HG02885 (cell line): Measurements from ENCODE around the gene TH.
"Not testable (repeated sequence)": the region's sequence is repeated elsewhere in the genome, so short reads cannot be mapped to it uniquely, and the experiment has no call there.

Experiments
- ATAC-seq: cut with Tn5 transposase; IDR thresholded peaks from one replicate; pipeline ENCODE4 v1.9.1; 2021; ENCODE audit warnings: mild to moderate bottlenecking; ENCODE audit not compliant: unreplicated experiment, poor library complexity

The TH gene

DNA sequence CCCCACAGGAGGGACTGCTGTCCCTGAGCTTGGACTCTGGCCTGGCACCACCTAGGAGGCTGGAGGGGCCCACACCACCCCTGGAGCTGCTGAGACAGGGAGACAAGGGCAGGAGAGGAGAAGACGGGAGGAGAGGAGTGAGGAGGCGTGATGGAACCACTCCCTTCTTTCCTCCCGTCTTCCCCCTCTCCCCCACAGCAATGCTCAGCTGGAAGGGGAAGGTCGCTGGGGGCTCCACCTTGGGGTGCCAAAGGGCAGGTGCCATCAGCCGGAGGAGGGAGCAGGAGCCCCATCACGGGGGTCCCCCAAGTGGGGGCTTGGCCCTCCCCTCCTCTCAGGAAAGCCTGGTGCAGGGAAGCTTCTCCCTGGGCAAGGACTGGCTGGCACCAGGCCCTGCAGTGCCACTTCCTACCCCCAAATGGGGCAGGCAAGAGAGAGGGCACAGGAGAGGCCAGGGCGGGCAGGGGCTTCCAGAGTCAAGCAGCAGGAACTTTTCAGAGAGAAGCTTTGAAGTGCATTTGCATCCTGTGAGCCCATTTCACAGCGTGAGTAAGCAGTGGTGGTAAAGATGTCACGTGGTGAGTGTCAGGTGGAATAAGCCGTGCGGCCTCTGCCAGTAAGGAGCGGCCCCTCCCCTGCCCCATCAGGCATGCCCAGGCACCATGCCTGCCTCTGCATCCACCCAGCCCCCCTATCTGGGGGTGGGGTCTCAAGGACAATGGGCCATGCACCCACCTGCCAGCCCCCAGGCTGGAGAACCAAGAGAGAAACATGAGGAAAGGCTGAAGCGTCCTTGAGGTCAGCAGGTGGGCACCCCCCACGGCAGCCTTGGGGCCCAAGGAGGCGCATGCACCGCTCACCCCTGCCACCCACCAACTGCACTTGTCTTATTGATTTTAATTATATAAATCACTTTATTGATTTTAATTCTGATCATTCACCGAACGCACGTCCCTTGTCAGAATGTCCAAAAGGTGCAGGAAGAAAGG lies 37.3 kb downstream of the TH start:
- ATAC-seq = no peak

DNA sequence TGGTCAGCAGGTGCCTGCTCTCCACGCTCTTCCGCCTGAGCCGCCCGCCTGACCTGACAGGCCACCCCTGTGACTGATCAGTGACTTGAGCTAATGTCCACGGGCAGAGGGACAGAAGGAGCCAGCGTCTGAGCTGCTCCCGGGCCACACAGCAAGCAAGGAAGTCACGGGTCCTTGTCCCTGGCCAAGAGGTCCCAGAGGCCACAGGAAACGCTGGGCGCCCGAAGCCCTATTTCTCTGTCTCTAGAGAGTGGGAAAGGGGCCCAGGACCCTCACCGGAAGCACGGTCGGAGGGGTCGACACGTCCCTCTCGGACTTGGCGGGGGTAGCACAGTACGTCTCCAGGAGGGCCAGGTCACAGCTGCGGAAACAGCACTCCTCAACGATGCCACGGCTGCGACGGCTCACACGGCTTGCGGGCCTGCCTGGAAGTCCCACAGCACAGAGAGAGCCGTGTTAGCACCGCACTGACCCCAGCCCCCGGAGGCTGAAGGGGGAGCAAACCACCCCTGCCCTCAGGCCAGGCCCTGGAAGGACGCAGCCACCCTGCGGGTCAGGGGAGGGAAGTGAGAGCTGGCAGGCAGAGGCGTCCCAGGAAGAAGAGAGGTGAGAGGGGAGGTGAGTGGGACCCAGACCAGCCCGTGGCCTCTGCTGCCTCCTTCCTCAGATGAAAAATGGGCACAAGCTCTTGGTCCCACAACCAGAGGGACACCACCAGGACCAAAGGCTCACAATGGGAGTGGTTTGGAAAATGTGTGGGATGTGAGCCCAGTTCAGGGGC lies 38.2 kb downstream of the TH start:
- ATAC-seq = no peak

DNA sequence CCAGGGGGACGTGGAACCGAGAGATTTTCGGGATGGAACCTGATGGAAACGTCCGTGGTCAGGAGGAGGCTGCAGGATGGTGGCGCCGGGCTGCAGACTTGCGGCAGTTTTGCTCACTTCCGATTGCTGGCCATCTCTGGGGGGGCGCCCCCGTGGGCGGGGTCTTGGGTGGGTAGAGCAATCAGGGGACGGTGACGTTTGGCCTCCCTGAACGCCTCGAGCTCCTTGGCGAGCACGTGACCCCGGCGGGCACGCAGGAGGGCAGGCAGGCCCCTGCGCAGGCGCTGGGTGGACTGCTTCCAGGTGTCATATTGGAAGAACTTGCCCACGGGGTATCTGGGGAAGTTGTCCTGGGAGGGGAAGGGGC lies 38.8 kb downstream of the TH start:
- ATAC-seq = no peak

DNA sequence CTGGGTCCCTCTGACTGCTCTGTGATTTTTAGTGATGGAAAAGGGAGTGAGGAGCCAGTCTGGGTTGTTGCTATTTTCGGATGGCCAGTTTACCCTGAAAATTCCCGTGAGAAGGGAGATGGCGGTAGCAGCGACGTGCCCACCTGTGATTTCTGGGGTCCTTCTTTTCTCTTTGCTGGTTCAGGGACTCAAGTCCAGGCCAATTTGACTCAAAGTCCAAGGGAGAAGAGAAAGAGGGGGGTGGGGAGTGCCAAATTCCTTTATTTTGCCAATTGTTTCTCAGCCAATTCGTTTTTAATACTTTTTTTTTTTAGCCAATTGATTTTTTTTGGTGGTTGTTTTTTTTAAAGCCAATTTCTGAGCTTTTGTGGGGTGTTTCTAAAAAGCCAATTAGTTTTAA lies 39.4 kb downstream of the TH start:
- no peak for ATAC-seq

DNA sequence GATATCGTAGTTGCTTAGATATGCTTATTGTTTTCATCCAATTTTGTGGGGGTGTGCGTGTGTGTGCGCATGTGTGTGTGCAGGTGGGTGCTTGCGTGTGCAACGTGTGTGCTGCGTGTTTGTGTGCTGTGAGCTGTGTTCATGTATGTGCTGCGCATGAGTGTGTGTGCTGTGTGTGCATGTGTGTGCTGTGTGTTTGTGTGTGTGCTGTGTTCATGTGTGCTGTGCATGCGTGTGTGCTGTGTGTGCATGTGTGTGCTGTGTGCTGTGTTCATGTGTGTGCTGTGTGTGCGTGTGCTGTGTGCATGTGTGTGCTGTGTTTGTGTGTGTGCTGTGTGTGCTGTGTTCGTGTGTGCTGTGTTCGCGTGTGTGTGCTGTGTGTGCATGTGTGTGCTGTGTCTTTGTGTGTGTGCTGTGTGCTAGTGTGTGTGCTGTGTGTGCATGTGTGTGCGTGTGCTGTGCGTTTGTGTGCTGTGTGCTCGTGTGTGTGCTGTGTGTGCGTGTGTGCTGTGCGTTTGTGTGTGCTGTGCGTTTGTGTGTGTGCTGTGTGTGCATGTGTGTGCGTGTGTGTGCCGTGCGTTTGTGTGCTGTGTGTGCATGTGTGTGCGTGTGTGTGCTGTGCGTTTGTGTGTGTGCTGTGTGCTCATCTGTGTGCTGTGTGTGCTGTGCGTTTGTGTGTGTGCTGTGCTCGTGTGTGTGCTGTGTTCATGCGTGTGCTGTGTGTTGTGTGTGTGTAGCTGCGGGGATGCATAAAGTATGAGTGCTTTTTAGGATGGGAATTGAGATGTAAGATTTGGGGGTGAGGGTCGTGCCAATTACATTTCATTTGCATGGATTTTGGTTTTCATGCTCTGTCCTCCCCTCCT lies 40.0 kb downstream of the TH start:
- no peak for ATAC-seq

- ATAC-seq = no peak
These were observed 40.7 kb downstream of the TH start for GRCh38 chr11:2130881-2131352.

DNA sequence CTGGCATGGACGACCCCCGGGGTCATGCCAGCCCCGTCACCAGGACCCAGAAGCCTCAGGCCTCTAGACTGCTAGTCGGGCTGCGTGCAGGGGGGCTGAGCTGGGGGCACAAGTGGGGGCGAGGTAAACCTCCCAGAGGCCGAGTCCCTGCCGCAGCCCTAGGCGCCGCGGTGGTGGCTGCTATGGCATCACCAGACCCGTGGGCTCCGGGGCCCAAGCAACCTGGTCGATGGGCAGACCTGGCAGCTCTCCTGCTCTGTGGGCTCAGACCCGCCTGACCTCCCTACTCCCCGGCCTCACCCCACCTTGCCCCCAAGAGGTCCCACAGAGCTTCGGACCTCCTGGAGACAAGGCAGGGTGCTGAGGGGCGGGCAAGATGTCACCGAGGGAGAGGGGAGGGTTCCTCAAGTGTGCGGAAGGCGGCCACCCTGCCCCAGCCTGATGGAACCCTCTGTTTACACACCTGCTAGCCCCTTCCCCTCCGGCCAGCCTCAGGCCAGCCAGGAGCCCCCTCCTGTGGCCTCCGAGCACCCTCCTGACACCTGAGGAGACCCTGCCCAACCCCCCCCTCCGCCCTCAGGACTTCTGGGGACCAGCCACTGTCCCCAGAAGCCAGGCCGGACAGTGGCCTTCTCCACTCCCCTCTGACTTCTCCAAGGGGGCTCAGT lies 41.8 kb downstream of the TH start:
- no peak for ATAC-seq

- no peak for ATAC-seq
These were observed 42.3 kb downstream of the TH start for GRCh38 chr11:2129308-2129698.

- no peak for ATAC-seq
These were observed 42.9 kb downstream of the TH start for GRCh38 chr11:2128511-2129307.

DNA sequence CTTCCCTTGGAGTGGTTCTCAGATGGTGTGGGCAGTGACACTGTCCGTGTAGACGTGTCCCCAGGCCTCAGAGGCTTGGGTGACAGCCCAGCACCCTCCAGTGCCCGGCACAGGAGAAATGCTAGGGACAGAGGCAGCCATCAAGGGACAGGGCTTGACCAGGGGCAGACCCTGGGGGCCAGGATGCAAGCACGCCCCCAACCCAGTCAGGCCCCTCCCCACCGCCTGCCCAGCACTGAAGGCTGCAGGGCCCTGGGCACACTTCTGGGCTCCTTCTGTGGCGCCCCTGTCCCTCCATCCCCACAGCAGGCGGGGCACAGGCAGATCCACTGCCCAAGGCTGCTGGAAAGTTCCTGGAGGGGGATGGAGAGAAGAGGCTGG lies 43.5 kb downstream of the TH start:
- no peak for ATAC-seq

DNA sequence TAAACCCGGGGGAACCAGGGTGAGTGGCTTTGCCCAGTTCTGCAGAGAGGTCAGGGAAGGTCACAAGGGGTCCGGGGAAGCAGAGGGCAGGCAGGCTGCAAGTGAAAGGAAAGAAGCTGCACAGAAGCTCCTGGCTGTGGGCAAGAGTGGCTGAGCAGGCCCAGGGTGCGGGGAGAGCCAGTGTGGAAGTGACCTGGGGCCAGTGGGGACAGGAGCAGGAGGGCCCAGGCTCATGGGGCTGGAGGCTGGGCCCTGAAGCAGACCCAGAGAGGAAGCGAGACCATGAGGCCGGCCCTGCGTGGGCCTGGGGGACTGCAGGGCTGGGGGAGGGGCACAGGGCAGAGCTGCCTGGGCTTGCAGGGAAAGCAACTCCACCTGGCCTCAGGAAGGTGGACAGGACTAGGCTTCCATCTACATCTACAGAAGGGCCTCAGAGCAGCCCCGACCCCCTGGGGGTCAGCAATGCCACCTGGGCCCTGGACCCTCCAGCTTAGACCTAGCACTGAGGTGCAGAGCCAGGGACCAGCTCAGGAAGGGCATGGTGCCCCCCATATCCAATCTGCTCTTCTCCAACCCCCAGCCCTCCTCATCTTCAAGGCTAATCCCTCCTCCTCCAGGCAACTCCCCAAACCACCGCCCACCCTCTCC lies 44.0 kb downstream of the TH start:
- no peak for ATAC-seq

- no peak for ATAC-seq
These were observed 45.0 kb downstream of the TH start for GRCh38 chr11:2126520-2127085.

DNA sequence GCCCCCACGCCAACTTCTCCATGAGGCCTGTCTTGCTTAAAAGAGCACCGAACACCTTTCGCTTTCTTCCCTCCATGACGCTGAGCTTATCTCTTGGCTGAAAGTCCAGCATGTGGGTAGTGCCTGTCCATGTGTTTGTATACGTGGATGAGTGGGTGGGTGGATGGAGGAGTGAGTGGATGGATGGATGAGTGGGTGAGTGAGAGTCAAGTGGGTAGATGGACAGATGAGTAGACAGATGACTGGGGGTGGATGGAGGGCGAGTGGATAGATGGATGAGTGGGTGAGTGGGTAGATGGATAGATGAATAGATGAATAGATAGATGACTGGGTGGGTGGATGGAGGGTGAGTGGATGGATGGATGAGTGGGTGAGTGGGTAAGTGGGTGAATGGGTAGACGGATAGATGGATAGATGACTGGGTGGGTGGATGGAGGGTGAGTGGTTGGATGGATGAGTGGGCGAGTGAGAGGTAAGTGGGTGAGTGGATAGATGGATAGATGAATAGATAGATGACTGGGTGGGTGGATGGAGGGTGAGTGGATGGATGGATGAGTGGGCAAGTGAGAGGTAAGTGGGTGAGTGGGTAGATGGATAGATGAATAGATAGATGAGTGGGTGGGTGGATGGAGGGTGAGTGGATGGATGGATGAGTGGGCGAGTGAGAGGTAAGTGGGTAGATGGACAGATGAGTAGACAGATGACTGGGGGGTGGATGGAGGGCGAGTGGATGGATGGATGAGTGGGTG lies 46.7 kb downstream of the TH start:
- ATAC-seq = not testable (repeated sequence)

GRCh38 chr11:2123628-2123960 lies 48.0 kb downstream of the TH start:
- no peak for ATAC-seq

DNA sequence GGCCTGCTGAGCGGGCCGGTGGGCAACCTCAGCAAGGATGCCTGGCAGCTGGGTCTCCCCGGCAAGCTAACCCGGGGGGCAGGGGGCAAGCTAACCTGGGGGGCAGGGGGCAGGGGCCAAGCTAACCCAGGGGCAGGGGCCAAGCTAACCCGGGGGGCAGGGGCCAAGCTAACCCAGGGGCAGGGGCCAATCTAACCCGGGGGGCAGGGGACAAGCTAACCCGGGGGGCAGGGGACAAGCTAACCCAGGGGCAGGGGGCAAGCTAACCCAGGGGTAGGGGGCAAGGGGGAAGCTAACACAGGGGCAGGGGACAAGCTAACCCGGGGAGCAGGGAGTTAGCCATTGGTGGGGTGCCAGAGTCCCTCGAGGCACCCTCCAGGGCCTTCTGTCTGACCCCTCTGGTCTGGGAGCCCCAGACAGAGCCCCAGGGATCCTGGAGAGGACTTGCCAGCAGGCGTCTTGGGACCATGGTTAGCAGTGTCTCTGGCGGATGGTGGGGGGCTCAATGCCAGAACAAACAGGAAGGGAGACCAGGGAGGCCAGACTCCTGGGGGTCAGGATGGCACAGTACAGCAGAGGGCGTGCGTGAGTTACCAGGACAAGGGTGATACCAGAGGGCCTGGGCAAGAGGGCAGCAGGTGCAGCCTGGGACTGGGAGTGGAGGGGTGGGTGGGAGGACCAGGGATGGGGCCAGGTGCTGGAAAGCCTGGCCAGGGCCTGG lies 48.5 kb downstream of the TH start:
- no peak for ATAC-seq

DNA sequence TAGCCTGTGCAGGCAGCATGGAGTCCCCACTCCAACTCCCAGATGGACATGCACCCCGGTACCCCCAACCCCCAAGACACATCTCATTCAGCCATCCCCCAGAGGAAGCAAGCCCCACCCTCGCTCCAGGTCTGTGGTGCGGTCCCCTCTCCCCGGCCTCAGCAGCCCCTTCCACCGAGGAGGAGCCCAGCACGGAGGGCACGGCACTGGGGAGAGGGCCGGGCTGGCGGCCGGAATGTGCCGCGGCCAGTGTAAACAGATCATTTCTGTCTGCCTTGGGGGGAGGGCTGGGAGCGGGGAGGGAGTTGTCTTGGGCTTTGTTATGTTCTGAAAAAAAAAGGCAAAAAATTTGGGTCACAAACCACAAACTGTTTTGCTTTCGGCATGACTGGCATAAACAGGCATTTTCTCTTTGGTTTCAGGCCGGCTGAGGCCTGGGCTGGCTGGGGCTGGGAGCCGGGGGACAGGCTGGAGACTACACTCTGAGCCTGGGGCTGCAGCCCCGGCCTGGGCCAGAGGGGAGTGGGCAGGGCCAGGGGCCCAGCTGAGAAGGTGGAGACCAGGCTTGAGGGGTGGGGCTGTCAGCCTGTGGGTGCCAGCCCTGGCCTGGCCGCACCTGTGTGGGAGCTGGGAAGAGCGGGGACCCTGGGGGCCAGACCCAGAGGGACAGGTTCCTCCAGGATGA lies 49.3 kb downstream of the TH start:
- ATAC-seq = no peak
